NB4 (cell line): ENCODE measurements around the gene NISCH.

ENCODE experiments used
- DNase-seq: peaks from one replicate; pipeline ENCODE4 v3.0.0; 2010; ENCODE audit warnings: low read depth
- H3K4me3 ChIP-seq: one replicate; pipeline ENCODE4 v1.5.1; 2011; ENCODE audit warnings: mild to moderate bottlenecking, low read depth, low read length, moderate library complexity
- CTCF ChIP-seq: IDR thresholded peaks from one replicate; pipeline ENCODE4 v1.5.1; 2012; ENCODE audit warnings: low read depth, low read length
- MAX ChIP-seq: IDR thresholded peaks from 2 replicates; pipeline ENCODE4 v1.6.1; 2011; ENCODE audit warnings: low read depth, low read length
- MYC ChIP-seq: IDR thresholded peaks from 2 replicates; pipeline ENCODE4 v1.6.1; 2011; ENCODE audit warnings: low read depth, low read length
- POLR2A ChIP-seq: IDR thresholded peaks from 2 replicates; pipeline ENCODE4 v1.6.1; 2011; ENCODE audit warnings: mild to moderate bottlenecking; ENCODE audit not compliant: insufficient read length; ENCODE audit errors: extremely low read depth

NISCH gene

GRCh38 chr3:52515192-52515591 lies 59.8 kb downstream of the NISCH start:
- no peak for TF ChIP-seq MAX
- TF ChIP-seq POLR2A = no peak
- TF ChIP-seq CTCF = no peak
- H3K4me3 ChIP-seq = no peak overlapping the region

GRCh38 chr3:52516509-52517195 lies 61.2 kb downstream of the NISCH start:
- TF ChIP-seq CTCF (no peak), POLR2A (no peak), MYC (no peak), MAX (no peak)
- no peak for DNase-seq
- no peak overlapping the region for H3K4me3 ChIP-seq

More at GRCh38 chr3:52515192-52515591, 59.8 kb downstream of the NISCH start:
- no peak for DNase-seq

- no peak for DNase-seq
- TF ChIP-seq MAX = no peak
- TF ChIP-seq POLR2A = no peak
- no peak for TF ChIP-seq MYC
- TF ChIP-seq CTCF = no peak
- H3K4me3 ChIP-seq = no peak overlapping the region
These were observed 62.7 kb downstream of the NISCH start for GRCh38 chr3:52517796-52518722.

- TF ChIP-seq CTCF = no peak
- TF ChIP-seq MAX = no peak
- no peak for TF ChIP-seq POLR2A
- no peak for TF ChIP-seq MYC
- no peak overlapping the region for H3K4me3 ChIP-seq
- no peak for DNase-seq
These were observed 63.5 kb downstream of the NISCH start for GRCh38 chr3:52518723-52519444.

GRCh38 chr3:52519445-52520140 lies 64.2 kb downstream of the NISCH start:
- no peak for TF ChIP-seq POLR2A
- no peak for DNase-seq
- no peak overlapping the region for H3K4me3 ChIP-seq
